Endothelial cell of umbilical vein (primary cell): Measurements from ENCODE around the gene CLEC16A. TPM values are rescaled to one million over a fixed set of nuclear protein-coding genes. Genes with fewer than 3 reads are reported as not detected.

Source experiments
- BruUV-seq: library from RNA; stranded (reverse); fragments of 400-500 nt; replicated peaks from 2 replicates; lab custom pipeline; 2021; lab: Mats Ljungman, UMichigan
- CTCF ChIA-PET: fragments of 300-600, 350-600 bp; sonication (Branson Sonifier 250); formaldehyde crosslinking; loops from one replicate; lab custom pipeline; 2021; ENCODE audit warnings: antibody characterized with exemption, inconsistent platforms; lab: Charles Lee
- POLR2A ChIA-PET: fragments of 300-600, 350-600 bp; sonication (Branson Sonifier 250); formaldehyde crosslinking; loops from one replicate; lab custom pipeline; 2021; ENCODE audit warnings: antibody characterized with exemption, inconsistent platforms; lab: Charles Lee
- DNase-seq: peaks from one replicate; pipeline ENCODE4 v3.0.0-alpha.2; 2011; ENCODE audit warnings: low read depth, low spot score
- FAIRE-seq: peaks from 2 replicates; lab custom pipeline; 2011; peaks lifted over from hg19 to GRCh38; lab: Jason Lieb, UNC
- H2AFZ ChIP-seq: 2 replicates; pipeline ENCODE4 v1.6.0; 2012; ENCODE audit warnings: low read depth, low read length, control low read depth, inconsistent platforms
- H3K27ac ChIP-seq: 2 replicates; pipeline ENCODE4 v1.5.1; 2011; ENCODE audit warnings: low read depth, mild to moderate bottlenecking, control low read depth, low read length, moderate library complexity; ENCODE audit not compliant: insufficient read depth
- H3K27me3 ChIP-seq, 2 experiments: 2 replicates each; pipeline versions ENCODE4 v1.6.0 to v1.6.1; 2011; ENCODE audit warnings: low read length in 2 of 2, mixed read lengths in 1 of 2; ENCODE audit not compliant: control insufficient read depth in 2 of 2, insufficient read depth in 2 of 2
- H3K36me3 ChIP-seq, 2 experiments: 2 replicates in 1 of 2; 3 replicates in 1 of 2; pipeline ENCODE4 v1.5.1; 2011; ENCODE audit warnings: low read length in 2 of 2, mild to moderate bottlenecking in 1 of 2, moderate library complexity in 1 of 2; ENCODE audit not compliant: control insufficient read depth in 2 of 2, insufficient read depth in 2 of 2; ENCODE audit errors: extremely low read depth in 1 of 2
- H3K4me1 ChIP-seq: 3 replicates; pipeline ENCODE4 v1.5.1; 2011; ENCODE audit warnings: mild to moderate bottlenecking, low read length; ENCODE audit not compliant: control insufficient read depth, insufficient read depth; ENCODE audit errors: extremely low read depth
- H3K4me2 ChIP-seq: 2 replicates; pipeline ENCODE4 v1.6.1; 2011; ENCODE audit warnings: low read length, control low read depth, mixed read lengths; ENCODE audit not compliant: insufficient read depth
- H3K4me3 ChIP-seq, 3 experiments: fragments of 200-600 bp in 1 of 3; sonication (generic), shearing (Covaris generic) in 1 of 3; replicated peaks in 1 of 3; 2 replicates each; pipeline ENCODE4 v1.5.1; 2011 to 2016; ENCODE audit warnings: control low read depth in 3 of 3, low read length in 3 of 3, mild to moderate bottlenecking in 2 of 3, inconsistent platforms in 1 of 3, low read depth in 1 of 3, moderate library complexity in 1 of 3; ENCODE audit not compliant: insufficient read depth in 1 of 3
- H3K79me2 ChIP-seq: 2 replicates; pipeline ENCODE4 v1.6.0; 2012; ENCODE audit warnings: low read length, inconsistent platforms; ENCODE audit not compliant: control insufficient read depth, insufficient read depth
- H3K9ac ChIP-seq: replicated peaks from 2 replicates; pipeline ENCODE3; 2011; ENCODE audit warnings: low read length, control low read depth; ENCODE audit not compliant: insufficient read depth; ENCODE audit errors: extremely low read depth
- H3K9me1 ChIP-seq: replicated peaks from 3 replicates; pipeline ENCODE4 v1.6.0; 2011; ENCODE audit warnings: mild to moderate bottlenecking, low read length; ENCODE audit not compliant: control insufficient read depth, insufficient read depth; ENCODE audit errors: extremely low read depth
- H3K9me3 ChIP-seq: replicated peaks from 2 replicates; pipeline ENCODE4 v1.5.1; 2012; ENCODE audit warnings: low read length, inconsistent platforms; ENCODE audit not compliant: control insufficient read depth, insufficient read depth
- H4K20me1 ChIP-seq: replicated peaks from 2 replicates; pipeline ENCODE3; 2011; ENCODE audit warnings: mild to moderate bottlenecking, low read length; ENCODE audit not compliant: control insufficient read depth, insufficient read depth; ENCODE audit errors: extremely low read depth
- EZH2 ChIP-seq: IDR thresholded peaks from 2 replicates; pipeline ENCODE4 v1.6.1; 2012; ENCODE audit warnings: borderline replicate concordance, low read depth, mild to moderate bottlenecking, moderate library complexity, low read length, inconsistent platforms; ENCODE audit not compliant: severe bottlenecking
- FOS ChIP-seq: IDR thresholded peaks from 2 replicates; pipeline ENCODE4 v1.6.1; 2011; ENCODE audit warnings: mild to moderate bottlenecking, low read length, moderate library complexity, borderline replicate concordance; ENCODE audit not compliant: insufficient read depth
- GATA2 ChIP-seq: IDR thresholded peaks from 2 replicates; pipeline ENCODE4 v1.7.0; 2011; ENCODE audit warnings: low read depth, mild to moderate bottlenecking, moderate library complexity, mixed read lengths, low read length; ENCODE audit not compliant: insufficient read length, insufficient read depth
- JUN ChIP-seq: IDR thresholded peaks from 2 replicates; pipeline ENCODE4 v1.6.1; 2011; ENCODE audit warnings: borderline replicate concordance, low read depth; ENCODE audit not compliant: insufficient read length, insufficient read depth
- MYC ChIP-seq: IDR thresholded peaks from one replicate; pipeline ENCODE4 v1.6.1; 2011; ENCODE audit warnings: mild to moderate bottlenecking, low read depth, low read length
- POLR2A ChIP-seq: IDR thresholded peaks from 2 replicates; pipeline ENCODE4 v1.6.1; 2012; ENCODE audit warnings: low read depth, mild to moderate bottlenecking, control low read depth, low read length
- POLR2AphosphoS5 ChIP-seq: IDR thresholded peaks from 2 replicates; pipeline ENCODE4 v1.6.1; 2012; ENCODE audit warnings: low read depth, mild to moderate bottlenecking, control low read depth, low read length, moderate library complexity; ENCODE audit not compliant: insufficient read depth
- dilution Hi-C: fragments of 300-500 bp; cut with MboI; formaldehyde crosslinking; loops from one replicate; pipeline ENCODE4 v1.15.0; 2019; ENCODE audit warnings: low sequenced_read_pairs; ENCODE audit not compliant: extremely low pct_ligation_motif_present
- intact Hi-C: fragments of 100-400 bp; cut with micrococcal nuclease; formaldehyde crosslinking; loops from one replicate; pipeline ENCODE4 v1.10.0; 2022
- polyA plus RNA-seq, 4 experiments: library from polyadenylated mRNA; depleted of rRNA in 3 of 4; stranded (reverse) in 3 of 4; unstranded in 1 of 4; fragments of >200 nt; gene quantifications; 2 replicates each; pipeline versions ENCODE4 v1.2.1 to v1.2.3, GENCODE V29; 2011 to 2012; ENCODE audit warnings: missing spikeins in 1 of 4
- total RNA-seq: library from RNA; stranded (reverse); gene quantifications from 2 replicates; pipeline ENCODE4 v1.2.3, GENCODE V29; 2021
- TF ChIP-seq, protein P1 (sequence below): IDR thresholded peaks from 2 replicates; pipeline ENCODE4 v1.6.1; 2011; ENCODE audit not compliant: insufficient read depth, insufficient read length
- TF ChIP-seq, protein P2 (sequence below), 2 donors: IDR thresholded peaks; 1 replicate in 1 of 2; 2 replicates in 1 of 2; pipeline ENCODE4 v1.5.1; 2011; ENCODE audit warnings: low read length in 2 of 2, mild to moderate bottlenecking in 2 of 2, moderate library complexity in 2 of 2, control low read depth in 1 of 2, inconsistent platforms in 1 of 2, low read depth in 1 of 2; ENCODE audit not compliant: insufficient read depth in 1 of 2; ENCODE audit errors: extremely low read depth in 1 of 2

The CLEC16A gene
- total and polyA plus RNA-seq, 2 donors (not counting 3 experiments of a cell fraction or from before 2014, with no cell fraction given), result 11.4 to 23.3 TPM

DNA sequence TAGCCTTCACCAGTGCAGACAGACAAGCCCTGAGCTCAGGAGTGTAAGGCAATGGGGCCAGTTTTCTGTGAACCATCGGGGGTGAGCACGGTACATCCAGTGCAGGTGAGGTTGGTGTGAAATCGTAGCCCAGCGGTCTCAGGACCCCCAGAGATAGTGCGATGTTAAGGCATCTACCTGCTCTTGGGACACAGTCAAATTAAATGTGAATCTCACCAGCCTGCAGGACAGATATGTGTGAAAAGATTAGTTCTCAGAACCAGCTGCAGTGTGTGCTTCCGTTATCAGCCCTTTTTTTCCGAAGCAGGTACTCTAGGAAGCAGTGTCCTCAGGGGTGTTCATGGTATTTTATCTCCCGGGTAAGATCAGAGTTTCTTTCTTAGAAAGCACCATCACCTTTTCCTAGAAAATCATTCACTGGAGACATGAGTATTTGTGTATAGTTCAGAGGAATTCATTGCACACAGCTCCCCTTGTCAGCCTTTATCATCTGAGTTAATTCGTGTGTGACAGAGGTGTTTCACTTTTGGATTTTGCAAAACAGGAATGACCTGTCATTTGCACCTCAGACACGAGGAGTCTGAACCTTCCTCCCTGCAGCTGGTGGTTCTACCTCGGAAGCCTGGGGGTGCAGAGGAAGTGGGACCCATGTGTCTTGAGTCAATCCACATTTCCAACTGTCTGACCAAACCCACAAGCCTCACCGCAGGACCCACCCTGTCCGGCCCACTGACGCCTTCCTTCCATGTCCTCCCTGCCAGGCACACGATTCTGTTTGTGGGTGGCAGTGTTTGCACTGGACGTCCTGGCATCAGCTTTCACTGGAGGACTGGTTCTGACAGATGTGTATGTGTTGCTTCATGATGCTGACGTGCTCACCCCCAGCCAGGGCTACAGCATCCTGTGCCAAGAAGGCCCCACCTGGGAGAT is 107.8 kb downstream of the CLEC16A start:
- H3K4me1 ChIP-seq, result peaks cover 7% of the 10 kb centered on the region
- no peaks in the 10 kb centered on the region for H3K9me1 ChIP-seq
- DNase-seq (no peak), FAIRE-seq (no peak)
- dilution Hi-C loops, result no loop called here
- no peak overlapping the region for H3K27ac ChIP-seq
- no peaks in the 10 kb centered on the region for H3K9me3 ChIP-seq
- no peaks in the 10 kb centered on the region for H3K27me3 ChIP-seq
- H4K20me1 ChIP-seq, result no peaks in the 10 kb centered on the region
- H3K9ac ChIP-seq, result no peak overlapping the region
- TF ChIP-seq, protein P1, sequence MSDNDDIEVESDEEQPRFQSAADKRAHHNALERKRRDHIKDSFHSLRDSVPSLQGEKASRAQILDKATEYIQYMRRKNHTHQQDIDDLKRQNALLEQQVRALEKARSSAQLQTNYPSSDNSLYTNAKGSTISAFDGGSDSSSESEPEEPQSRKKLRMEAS, result no peak
- TF ChIP-seq FOS (no peak), MYC (no peak), JUN (no peak), GATA2 (no peak), POLR2A (no peak), POLR2AphosphoS5 (no peak), EZH2 (no peak)
- TF ChIP-seq, protein P2, sequence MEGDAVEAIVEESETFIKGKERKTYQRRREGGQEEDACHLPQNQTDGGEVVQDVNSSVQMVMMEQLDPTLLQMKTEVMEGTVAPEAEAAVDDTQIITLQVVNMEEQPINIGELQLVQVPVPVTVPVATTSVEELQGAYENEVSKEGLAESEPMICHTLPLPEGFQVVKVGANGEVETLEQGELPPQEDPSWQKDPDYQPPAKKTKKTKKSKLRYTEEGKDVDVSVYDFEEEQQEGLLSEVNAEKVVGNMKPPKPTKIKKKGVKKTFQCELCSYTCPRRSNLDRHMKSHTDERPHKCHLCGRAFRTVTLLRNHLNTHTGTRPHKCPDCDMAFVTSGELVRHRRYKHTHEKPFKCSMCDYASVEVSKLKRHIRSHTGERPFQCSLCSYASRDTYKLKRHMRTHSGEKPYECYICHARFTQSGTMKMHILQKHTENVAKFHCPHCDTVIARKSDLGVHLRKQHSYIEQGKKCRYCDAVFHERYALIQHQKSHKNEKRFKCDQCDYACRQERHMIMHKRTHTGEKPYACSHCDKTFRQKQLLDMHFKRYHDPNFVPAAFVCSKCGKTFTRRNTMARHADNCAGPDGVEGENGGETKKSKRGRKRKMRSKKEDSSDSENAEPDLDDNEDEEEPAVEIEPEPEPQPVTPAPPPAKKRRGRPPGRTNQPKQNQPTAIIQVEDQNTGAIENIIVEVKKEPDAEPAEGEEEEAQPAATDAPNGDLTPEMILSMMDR (IDR thresholded peaks at IDR 0.05; ENCODE audit: extremely low read depth in 1 of 2, insufficient read depth in 1 of 2, low read depth in 1 of 2, low read length in 2 of 2), result no peak
- H3K36me3 ChIP-seq, result peaks cover 0 to 15% of the 10 kb centered on the region in 2 experiments
- ChIA-PET CTCF (no interaction called here), POLR2A (no interaction called here)
- H3K4me3 ChIP-seq, result no peak overlapping the region
- no TSS peak for BruUV-seq
- H3K4me2 ChIP-seq, result no peak overlapping the region
- no peak overlapping the region for H2AFZ ChIP-seq
- H3K79me2 ChIP-seq, result no peaks in the 10 kb centered on the region
- intact Hi-C loops, result no loop called here
